DND-41 (cell line): ENCODE data around the gene INA.

ENCODE experiments used
- CTCF ChIP-seq: IDR thresholded peaks from 2 replicates; pipeline ENCODE4 v1.5.1; 2012; ENCODE audit warnings: borderline replicate concordance, low read length, moderate library complexity, mild to moderate bottlenecking; ENCODE audit not compliant: poor library complexity, severe bottlenecking; ENCODE audit errors: extremely low read depth
- EZH2 ChIP-seq: IDR thresholded peaks from 3 replicates; pipeline ENCODE4 v1.6.1; 2012; ENCODE audit warnings: borderline replicate concordance, low read depth, mild to moderate bottlenecking, moderate library complexity, low read length, inconsistent platforms; ENCODE audit not compliant: severe bottlenecking

DNA sequence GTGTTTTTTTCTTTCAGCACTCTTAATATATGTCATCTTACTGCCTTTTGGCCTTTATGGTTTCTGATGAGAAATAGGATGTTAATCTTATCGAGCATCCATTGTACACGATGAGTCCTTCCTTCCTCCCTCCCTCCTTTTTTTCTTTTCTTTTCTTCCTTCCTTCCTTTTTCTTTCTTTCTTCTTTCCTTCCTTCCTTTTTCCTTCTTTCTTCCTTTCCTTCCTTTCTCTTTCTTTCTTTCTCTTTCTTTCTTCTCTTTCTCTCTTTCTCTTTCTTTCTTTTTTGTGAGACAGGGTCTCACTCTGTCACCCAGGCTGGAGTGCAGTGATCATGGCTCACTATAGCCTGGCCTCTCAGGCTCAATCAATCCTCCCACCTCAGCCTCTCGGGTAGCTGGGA, 22.8 kb upstream of the INA start:
- TF ChIP-seq CTCF (no peak), EZH2 (no peak)
